ENCODE data around the gene RASA1. TPM values are rescaled to one million over a fixed set of nuclear protein-coding genes. Genes with fewer than 3 reads are reported as not detected.

The RASA1 gene
- total RNA-seq, 1 experiment from 2014 or later = 23.9 TPM

DNA sequence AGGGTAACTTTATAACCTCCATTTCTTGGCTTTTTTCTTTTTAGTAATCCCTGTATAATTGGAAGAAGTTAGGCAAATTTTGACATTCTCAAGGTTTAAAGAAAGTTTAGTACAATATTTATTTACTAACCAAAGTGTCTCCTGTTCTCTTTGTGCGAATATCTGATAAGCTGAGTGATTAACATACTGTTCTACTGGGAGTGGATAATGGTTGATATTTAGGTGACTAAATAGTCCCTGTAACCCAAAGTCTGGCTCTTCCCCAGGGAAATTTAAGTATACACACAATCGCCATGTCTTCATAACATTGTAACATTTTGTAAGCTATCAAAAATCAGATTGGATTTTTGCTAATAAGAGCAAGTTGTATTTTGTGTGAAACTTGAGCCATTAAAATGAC lies 105.0 kb downstream of the RASA1 start:
- TF ChIP-seq, protein P1, sequence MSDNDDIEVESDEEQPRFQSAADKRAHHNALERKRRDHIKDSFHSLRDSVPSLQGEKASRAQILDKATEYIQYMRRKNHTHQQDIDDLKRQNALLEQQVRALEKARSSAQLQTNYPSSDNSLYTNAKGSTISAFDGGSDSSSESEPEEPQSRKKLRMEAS (IDR thresholded peaks at IDR 0.05) = no peak
- TF ChIP-seq JUND (IDR thresholded peaks at IDR 0.05) (no peak), FOSL1 (IDR thresholded peaks at IDR 0.05; ENCODE audit: low read depth) (no peak), POLR2AphosphoS5 (IDR thresholded peaks at IDR 0.05; ENCODE audit: low read depth, low read length) (no peak), SRF (IDR thresholded peaks at IDR 0.05; ENCODE audit: low read depth) (no peak), CBX3 (IDR thresholded peaks at IDR 0.05; ENCODE audit: low read depth) (no peak), EGR1 (IDR thresholded peaks at IDR 0.05; ENCODE audit: low read depth) (no peak), EZH2 (IDR thresholded peaks at IDR 0.05) (no peak), POLR2A (IDR thresholded peaks at IDR 0.05; ENCODE audit: borderline replicate concordance, extremely low read depth, insufficient read depth, insufficient read length) (no peak), EZH2phosphoT487 (IDR thresholded peaks at IDR 0.05; ENCODE audit: borderline replicate concordance) (no peak), SIN3A (IDR thresholded peaks at IDR 0.05; ENCODE audit: low read depth) (no peak), RAD21 (IDR thresholded peaks at IDR 0.05; ENCODE audit: low read depth) (no peak), YY1 (IDR thresholded peaks at IDR 0.05; ENCODE audit: extremely low read depth, insufficient replicate concordance, low read depth, low read length) (no peak)
- TF ChIP-seq, protein P2, sequence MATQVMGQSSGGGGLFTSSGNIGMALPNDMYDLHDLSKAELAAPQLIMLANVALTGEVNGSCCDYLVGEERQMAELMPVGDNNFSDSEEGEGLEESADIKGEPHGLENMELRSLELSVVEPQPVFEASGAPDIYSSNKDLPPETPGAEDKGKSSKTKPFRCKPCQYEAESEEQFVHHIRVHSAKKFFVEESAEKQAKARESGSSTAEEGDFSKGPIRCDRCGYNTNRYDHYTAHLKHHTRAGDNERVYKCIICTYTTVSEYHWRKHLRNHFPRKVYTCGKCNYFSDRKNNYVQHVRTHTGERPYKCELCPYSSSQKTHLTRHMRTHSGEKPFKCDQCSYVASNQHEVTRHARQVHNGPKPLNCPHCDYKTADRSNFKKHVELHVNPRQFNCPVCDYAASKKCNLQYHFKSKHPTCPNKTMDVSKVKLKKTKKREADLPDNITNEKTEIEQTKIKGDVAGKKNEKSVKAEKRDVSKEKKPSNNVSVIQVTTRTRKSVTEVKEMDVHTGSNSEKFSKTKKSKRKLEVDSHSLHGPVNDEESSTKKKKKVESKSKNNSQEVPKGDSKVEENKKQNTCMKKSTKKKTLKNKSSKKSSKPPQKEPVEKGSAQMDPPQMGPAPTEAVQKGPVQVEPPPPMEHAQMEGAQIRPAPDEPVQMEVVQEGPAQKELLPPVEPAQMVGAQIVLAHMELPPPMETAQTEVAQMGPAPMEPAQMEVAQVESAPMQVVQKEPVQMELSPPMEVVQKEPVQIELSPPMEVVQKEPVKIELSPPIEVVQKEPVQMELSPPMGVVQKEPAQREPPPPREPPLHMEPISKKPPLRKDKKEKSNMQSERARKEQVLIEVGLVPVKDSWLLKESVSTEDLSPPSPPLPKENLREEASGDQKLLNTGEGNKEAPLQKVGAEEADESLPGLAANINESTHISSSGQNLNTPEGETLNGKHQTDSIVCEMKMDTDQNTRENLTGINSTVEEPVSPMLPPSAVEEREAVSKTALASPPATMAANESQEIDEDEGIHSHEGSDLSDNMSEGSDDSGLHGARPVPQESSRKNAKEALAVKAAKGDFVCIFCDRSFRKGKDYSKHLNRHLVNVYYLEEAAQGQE (IDR thresholded peaks at IDR 0.05; ENCODE audit: low read depth) = no peak
- TF ChIP-seq, protein P3, sequence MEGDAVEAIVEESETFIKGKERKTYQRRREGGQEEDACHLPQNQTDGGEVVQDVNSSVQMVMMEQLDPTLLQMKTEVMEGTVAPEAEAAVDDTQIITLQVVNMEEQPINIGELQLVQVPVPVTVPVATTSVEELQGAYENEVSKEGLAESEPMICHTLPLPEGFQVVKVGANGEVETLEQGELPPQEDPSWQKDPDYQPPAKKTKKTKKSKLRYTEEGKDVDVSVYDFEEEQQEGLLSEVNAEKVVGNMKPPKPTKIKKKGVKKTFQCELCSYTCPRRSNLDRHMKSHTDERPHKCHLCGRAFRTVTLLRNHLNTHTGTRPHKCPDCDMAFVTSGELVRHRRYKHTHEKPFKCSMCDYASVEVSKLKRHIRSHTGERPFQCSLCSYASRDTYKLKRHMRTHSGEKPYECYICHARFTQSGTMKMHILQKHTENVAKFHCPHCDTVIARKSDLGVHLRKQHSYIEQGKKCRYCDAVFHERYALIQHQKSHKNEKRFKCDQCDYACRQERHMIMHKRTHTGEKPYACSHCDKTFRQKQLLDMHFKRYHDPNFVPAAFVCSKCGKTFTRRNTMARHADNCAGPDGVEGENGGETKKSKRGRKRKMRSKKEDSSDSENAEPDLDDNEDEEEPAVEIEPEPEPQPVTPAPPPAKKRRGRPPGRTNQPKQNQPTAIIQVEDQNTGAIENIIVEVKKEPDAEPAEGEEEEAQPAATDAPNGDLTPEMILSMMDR (IDR thresholded peaks at IDR 0.05 in 2 of 3, conservative IDR thresholded peaks at IDR 0.05 in 1 of 3; ENCODE audit: borderline replicate concordance in 1 of 3, insufficient read depth in 1 of 3, low read depth in 2 of 3, low read length in 2 of 3) = no peak
- TF ChIP-seq, protein P4, sequence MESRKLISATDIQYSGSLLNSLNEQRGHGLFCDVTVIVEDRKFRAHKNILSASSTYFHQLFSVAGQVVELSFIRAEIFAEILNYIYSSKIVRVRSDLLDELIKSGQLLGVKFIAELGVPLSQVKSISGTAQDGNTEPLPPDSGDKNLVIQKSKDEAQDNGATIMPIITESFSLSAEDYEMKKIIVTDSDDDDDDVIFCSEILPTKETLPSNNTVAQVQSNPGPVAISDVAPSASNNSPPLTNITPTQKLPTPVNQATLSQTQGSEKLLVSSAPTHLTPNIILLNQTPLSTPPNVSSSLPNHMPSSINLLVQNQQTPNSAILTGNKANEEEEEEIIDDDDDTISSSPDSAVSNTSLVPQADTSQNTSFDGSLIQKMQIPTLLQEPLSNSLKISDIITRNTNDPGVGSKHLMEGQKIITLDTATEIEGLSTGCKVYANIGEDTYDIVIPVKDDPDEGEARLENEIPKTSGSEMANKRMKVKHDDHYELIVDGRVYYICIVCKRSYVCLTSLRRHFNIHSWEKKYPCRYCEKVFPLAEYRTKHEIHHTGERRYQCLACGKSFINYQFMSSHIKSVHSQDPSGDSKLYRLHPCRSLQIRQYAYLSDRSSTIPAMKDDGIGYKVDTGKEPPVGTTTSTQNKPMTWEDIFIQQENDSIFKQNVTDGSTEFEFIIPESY (IDR thresholded peaks at IDR 0.05; ENCODE audit: extremely low read depth, insufficient replicate concordance, low read length) = no peak
- no peaks in the 10 kb centered on the region for H3K9me3 ChIP-seq (ENCODE audit: control insufficient read depth in 1 of 2, insufficient read depth in 1 of 2, low read depth in 1 of 2, low read length in 2 of 2)
- no peaks in the 10 kb centered on the region for H3K27me3 ChIP-seq (ENCODE audit: insufficient read depth, low read length)
- peaks cover 15% of the 10 kb centered on the region in 2 experiments; a peak in 2 of 4 replicates for H3K36me3 ChIP-seq (ENCODE audit: control insufficient read depth in 1 of 2, insufficient read depth in 2 of 2, low read length in 2 of 2)
- BruUV-seq (replicated peaks) = no TSS peak
- intact Hi-C loops (cut with micrococcal nuclease) = no loop called here
- no peak overlapping the region for H3K27ac ChIP-seq (ENCODE audit: low read depth, low read length)
- ChIA-PET CTCF (interaction anchor here (1.4 kb wide), 1 partner anchor 28 kb away, joined by 4 read pairs; no protein-coding TSS in a partner anchor), RAD21 (ENCODE audit: low non-redundant PET in 1 of 2, low total read pairs in 2 of 2, uncharacterized antibody in 2 of 2, unreplicated experiment in 2 of 2) (no interaction called here), POLR2A (no interaction called here)
- DNase-seq (ENCODE audit: low read depth, low spot score) (no peak), ATAC-seq (no peak)
- no peaks in the 10 kb centered on the region; the same call in 1 of the 2 replicates for H4K20me1 ChIP-seq (ENCODE audit: insufficient read depth)
- H3K79me2 ChIP-seq (ENCODE audit: insufficient read depth, low read length) = no peaks in the 10 kb centered on the region; the same call in 1 of the 2 replicates
- H3K9me2 ChIP-seq (ENCODE audit: insufficient read depth) = no peaks in the 10 kb centered on the region
- no peak overlapping the region for H3K9ac ChIP-seq (ENCODE audit: low read length)
- H3K4me2 ChIP-seq (ENCODE audit: low read length) = no peak overlapping the region
- H3K4me1 ChIP-seq (ENCODE audit: control insufficient read depth in 1 of 2, insufficient read depth in 2 of 2, low read length in 2 of 2) = no peaks in the 10 kb centered on the region
- no peak overlapping the region for H3K4me3 ChIP-seq (replicated peaks in 1 of 2; ENCODE audit: low read depth in 1 of 2, low read length in 2 of 2)
- no peak overlapping the region for H2AFZ ChIP-seq (ENCODE audit: low read depth, low read length, poor library complexity, severe bottlenecking)

Measured in HCT116 (cell line).